Activated CD4-positive, CD25-positive, alpha-beta regulatory T cell treated with anti-CD3 and anti-CD28 coated beads, Interleukin-2, amount 50 U/mL, for 24 hours (primary cell): ENCODE data around the gene DNAH10.

Experiments
- ATAC-seq, 2 donors: fragments of 150-1000 bp; cut with Tn5 transposase; one replicate each; pipeline ENCODE4 v1.10.0; 2021; ENCODE audit warnings: mild to moderate bottlenecking in 1 of 2, moderate library complexity in 1 of 2

DNAH10 gene

GRCh38 chr12:123973552-123974341 is 211.6 kb downstream of the DNAH10 start:
- no peak for ATAC-seq

- no peak for ATAC-seq
Measured at GRCh38 chr12:123976227-123976826, 214.2 kb downstream of the DNAH10 start.

- ATAC-seq: no peak
Measured at GRCh38 chr12:123979566-123979965, 217.5 kb downstream of the DNAH10 start.

GRCh38 chr12:123982269-123982668 is 220.2 kb downstream of the DNAH10 start:
- ATAC-seq: no peak

GRCh38 chr12:123983822-123984485 is 221.9 kb downstream of the DNAH10 start:
- peak; percentile 60 to 72 for ATAC-seq

- ATAC-seq: peak in 1 of 2 donors; percentile 27
Measured at GRCh38 chr12:123984903-123985302, 222.8 kb downstream of the DNAH10 start.
